Parathyroid adenoma (tissue), 2 donors: ENCODE data around the gene ADAMTSL5.
"Not testable (repeated sequence)": the region's sequence is repeated elsewhere in the genome, so short reads cannot be mapped to it uniquely, and the experiment has no call there.

Source experiments
- H2AFZ ChIP-seq: fragments of 300-600 bp; sonication (generic); one replicate; pipeline ENCODE4 v1.7.0; 2017; ENCODE audit warnings: antibody characterized with exemption, mild to moderate bottlenecking
- H3K27ac ChIP-seq: fragments of 300-600 bp; sonication (generic); one replicate; pipeline ENCODE4 v1.7.0; 2017
- H3K27me3 ChIP-seq: fragments of 300-600 bp; sonication (generic); one replicate; pipeline ENCODE4 v1.7.0; 2017; ENCODE audit warnings: low read length; ENCODE audit not compliant: control insufficient read depth, insufficient read depth
- H3K36me3 ChIP-seq: fragments of 300-600 bp; sonication (generic); one replicate; pipeline ENCODE4 v1.7.0; 2017; ENCODE audit warnings: low read length; ENCODE audit not compliant: control insufficient read depth, insufficient read depth
- H3K4me1 ChIP-seq: fragments of 300-600 bp; sonication (generic); one replicate; pipeline ENCODE4 v1.7.0; 2017; ENCODE audit warnings: control low read depth
- H3K4me2 ChIP-seq: fragments of 300-600 bp; sonication (generic); one replicate; pipeline ENCODE4 v1.7.0; 2017; ENCODE audit warnings: low read length
- H3K4me3 ChIP-seq: fragments of 300-600 bp; sonication (generic); one replicate; pipeline ENCODE4 v1.7.0; 2017; ENCODE audit warnings: low read depth, low read length
- H3K79me2 ChIP-seq: fragments of 300-600 bp; sonication (generic); one replicate; pipeline ENCODE4 v1.7.0; 2017; ENCODE audit warnings: control low read depth
- H3K9ac ChIP-seq: fragments of 300-600 bp; sonication (generic); one replicate; pipeline ENCODE4 v1.7.0; 2017; ENCODE audit warnings: mild to moderate bottlenecking
- H3K9me3 ChIP-seq: fragments of 300-600 bp; sonication (generic); one replicate; pipeline ENCODE4 v1.7.0; 2017; ENCODE audit warnings: low read length; ENCODE audit not compliant: control insufficient read depth
- TF ChIP-seq, protein P1 (sequence below): fragments of 300-600 bp; sonication (generic); IDR thresholded peaks from one replicate; pipeline ENCODE4 v1.7.0; 2017; ENCODE audit warnings: antibody characterized with exemption, mild to moderate bottlenecking
- donor health status: primary hyperparathyroidism.

The ADAMTSL5 gene

DNA sequence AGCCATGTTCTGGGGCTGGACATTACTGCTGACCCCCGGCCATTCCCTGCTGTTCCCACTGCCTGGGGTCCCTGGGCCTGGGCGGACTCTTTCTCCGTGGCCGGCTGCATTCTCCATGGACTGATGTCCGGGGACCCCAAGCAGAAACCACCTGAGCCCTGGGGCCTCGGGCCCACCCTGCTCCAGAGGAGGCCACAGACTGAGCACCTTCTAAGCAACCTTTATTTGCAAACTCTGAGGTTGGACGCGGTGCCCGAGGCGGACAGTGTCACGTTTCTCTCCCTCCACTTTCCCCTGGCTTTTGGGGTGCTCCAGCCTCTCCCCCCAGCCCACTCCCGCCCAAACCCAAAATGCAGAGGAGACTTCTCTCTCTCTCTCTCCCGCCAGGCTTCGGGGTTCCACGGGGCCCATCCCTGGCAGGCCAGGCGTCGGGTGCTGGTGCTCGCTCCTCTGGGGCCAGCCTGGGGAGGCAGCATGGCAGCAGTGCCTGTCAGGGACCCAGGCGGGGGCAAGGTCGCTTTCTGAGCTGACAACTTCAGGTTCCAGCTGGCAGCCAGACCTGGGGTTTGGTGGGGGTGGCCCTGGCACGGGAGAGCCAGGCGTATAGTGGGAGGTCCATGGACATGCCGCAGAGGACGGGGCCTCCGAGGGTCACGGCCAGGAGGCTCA, 31.5 kb downstream of the ADAMTSL5 start:
- Histone ChIP-seq H3K36me3 (no peaks in the 10 kb centered on the region), H3K9ac (no peak overlapping the region), H2AFZ (no peak overlapping the region), H3K4me2 (no peak overlapping the region), H3K4me1 (peaks cover 4% of the 10 kb centered on the region), H3K4me3 (no peak overlapping the region), H3K9me3 (no peaks in the 10 kb centered on the region), H3K27me3 (no peaks in the 10 kb centered on the region), H3K79me2 (no peaks in the 10 kb centered on the region), H3K27ac (no peak overlapping the region)
- TF ChIP-seq, protein P1, sequence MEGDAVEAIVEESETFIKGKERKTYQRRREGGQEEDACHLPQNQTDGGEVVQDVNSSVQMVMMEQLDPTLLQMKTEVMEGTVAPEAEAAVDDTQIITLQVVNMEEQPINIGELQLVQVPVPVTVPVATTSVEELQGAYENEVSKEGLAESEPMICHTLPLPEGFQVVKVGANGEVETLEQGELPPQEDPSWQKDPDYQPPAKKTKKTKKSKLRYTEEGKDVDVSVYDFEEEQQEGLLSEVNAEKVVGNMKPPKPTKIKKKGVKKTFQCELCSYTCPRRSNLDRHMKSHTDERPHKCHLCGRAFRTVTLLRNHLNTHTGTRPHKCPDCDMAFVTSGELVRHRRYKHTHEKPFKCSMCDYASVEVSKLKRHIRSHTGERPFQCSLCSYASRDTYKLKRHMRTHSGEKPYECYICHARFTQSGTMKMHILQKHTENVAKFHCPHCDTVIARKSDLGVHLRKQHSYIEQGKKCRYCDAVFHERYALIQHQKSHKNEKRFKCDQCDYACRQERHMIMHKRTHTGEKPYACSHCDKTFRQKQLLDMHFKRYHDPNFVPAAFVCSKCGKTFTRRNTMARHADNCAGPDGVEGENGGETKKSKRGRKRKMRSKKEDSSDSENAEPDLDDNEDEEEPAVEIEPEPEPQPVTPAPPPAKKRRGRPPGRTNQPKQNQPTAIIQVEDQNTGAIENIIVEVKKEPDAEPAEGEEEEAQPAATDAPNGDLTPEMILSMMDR, result no peak

- peak within 1 kb of the TSS; percentile 3 for H3K9ac ChIP-seq
- H3K4me1 ChIP-seq, result peaks cover 4% of the 10 kb centered on the region
- peak within 1 kb of the TSS; percentile 21 for H3K27ac ChIP-seq
- no peaks in the 10 kb centered on the region for H3K9me3 ChIP-seq
- peak within 1 kb of the TSS; percentile 67 for H3K4me2 ChIP-seq
- peak within 1 kb of the TSS; percentile 83 for H3K4me3 ChIP-seq
- H3K27me3 ChIP-seq, result no peaks in the 10 kb centered on the region
- TF ChIP-seq, protein P1, result no peak
- H3K36me3 ChIP-seq, result no peaks in the 10 kb centered on the region
- H3K79me2 ChIP-seq, result no peaks in the 10 kb centered on the region
- peak within 1 kb of the TSS; percentile 81 for H2AFZ ChIP-seq
These were observed 33.7 kb downstream of the ADAMTSL5 start, which contains the start of gene C19orf25 for GRCh38 chr19:1478934-1479707. C19orf25 (minus strand) TSS chr19:1479215; CDS start chr19:1478903, 312 bp downstream.

GRCh38 chr19:1477056-1477455, 35.8 kb downstream of the ADAMTSL5 start:
- H3K9ac ChIP-seq, H3K9me3 ChIP-seq, H3K27ac ChIP-seq, H3K4me3 ChIP-seq, H3K4me2 ChIP-seq, H2AFZ ChIP-seq, H3K36me3 ChIP-seq, H3K27me3 ChIP-seq, H3K79me2 ChIP-seq, H3K4me1 ChIP-seq: not testable (repeated sequence)

DNA sequence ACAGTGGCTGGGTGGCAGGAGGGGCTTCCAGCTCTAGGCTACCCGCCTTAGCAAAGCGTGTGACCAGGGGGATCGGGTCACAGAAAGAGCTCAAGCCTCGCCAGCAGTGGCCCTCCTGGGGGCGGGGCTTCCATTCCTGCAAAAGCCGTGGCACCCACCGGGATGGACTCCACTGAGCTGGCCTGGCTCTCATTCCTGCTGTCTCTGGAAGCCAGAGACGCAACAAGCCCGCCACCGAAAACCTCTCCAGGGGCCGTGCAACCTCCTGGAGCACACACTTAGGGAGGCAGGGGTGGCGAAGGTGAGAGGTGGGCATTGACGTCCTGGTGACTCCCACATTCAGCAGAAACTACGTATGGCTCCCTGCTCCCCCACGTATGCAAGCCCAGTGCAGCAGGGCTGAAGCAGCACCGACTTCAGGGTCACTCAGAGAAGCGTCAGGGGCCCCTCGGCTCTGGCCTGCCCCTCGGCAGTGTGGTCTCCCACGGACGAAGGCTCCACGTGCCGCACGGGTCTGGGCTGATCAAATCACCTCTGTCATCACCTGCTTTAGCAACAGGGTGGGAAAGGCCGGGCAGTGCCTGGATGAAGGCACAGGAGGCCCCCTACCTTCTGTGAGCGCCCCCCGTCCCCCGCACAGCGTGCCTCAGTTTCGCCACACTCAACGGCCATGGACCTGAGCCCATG, 36.9 kb downstream of the ADAMTSL5 start:
- Histone ChIP-seq H3K4me2 (no peak overlapping the region), H3K9ac (no peak overlapping the region), H3K4me1 (peaks cover 4% of the 10 kb centered on the region), H3K27ac (no peak overlapping the region), H3K4me3 (no peak overlapping the region), H2AFZ (no peak overlapping the region), H3K36me3 (no peaks in the 10 kb centered on the region), H3K79me2 (no peaks in the 10 kb centered on the region), H3K27me3 (no peaks in the 10 kb centered on the region), H3K9me3 (no peaks in the 10 kb centered on the region)
- TF ChIP-seq, protein P1, result no peak

- TF ChIP-seq, protein P1, result no peak
- H3K4me1 ChIP-seq, result peaks cover 6% of the 10 kb centered on the region
- H3K27ac ChIP-seq, result no peak overlapping the region
- H3K79me2 ChIP-seq, result no peaks in the 10 kb centered on the region
- H3K9me3 ChIP-seq, result no peaks in the 10 kb centered on the region
- no peak overlapping the region for H2AFZ ChIP-seq
- H3K4me3 ChIP-seq, result no peak overlapping the region
- no peaks in the 10 kb centered on the region for H3K27me3 ChIP-seq
- H3K36me3 ChIP-seq, result no peaks in the 10 kb centered on the region
- no peak overlapping the region for H3K4me2 ChIP-seq
- H3K9ac ChIP-seq, result no peak overlapping the region
These were observed 38.0 kb downstream of the ADAMTSL5 start for GRCh38 chr19:1474765-1475351.
